Measurements from ENCODE around the gene SDK1.

The SDK1 gene

GRCh38 chr7:3950249-3950648, 649.2 kb downstream of the SDK1 start:
- no peak for DNase-seq (ENCODE audit: extremely low read depth, low read depth)
- H3K4me3 ChIP-seq (replicated peaks; ENCODE audit: low read depth, low read length), result no peak overlapping the region
- TF ChIP-seq CTCF (IDR thresholded peaks at IDR 0.05; ENCODE audit: low read depth, low read length, missing control alignments), result no peak

- H3K4me3 ChIP-seq (replicated peaks; ENCODE audit: low read depth, low read length), result no peak overlapping the region
- no peak for DNase-seq (ENCODE audit: extremely low read depth, low read depth)
- TF ChIP-seq CTCF (IDR thresholded peaks at IDR 0.05; ENCODE audit: low read depth, low read length, missing control alignments), result no peak
Observed at GRCh38 chr7:3951316-3952055, 650.4 kb downstream of the SDK1 start.

- no peak overlapping the region for H3K4me3 ChIP-seq (replicated peaks; ENCODE audit: low read depth, low read length)
- TF ChIP-seq CTCF (IDR thresholded peaks at IDR 0.05; ENCODE audit: low read depth, low read length, missing control alignments), result no peak
- no peak for DNase-seq (ENCODE audit: extremely low read depth, low read depth)
Observed at GRCh38 chr7:3953133-3953532, 652.1 kb downstream of the SDK1 start.

- no peak overlapping the region for H3K4me3 ChIP-seq (replicated peaks; ENCODE audit: low read depth, low read length)
- DNase-seq (ENCODE audit: extremely low read depth, low read depth), result no peak
- no peak for TF ChIP-seq CTCF (IDR thresholded peaks at IDR 0.05; ENCODE audit: low read depth, low read length, missing control alignments)
Observed at GRCh38 chr7:3953946-3954345, 652.9 kb downstream of the SDK1 start.

- no peak for DNase-seq (ENCODE audit: extremely low read depth, low read depth)
- no peak for TF ChIP-seq CTCF (IDR thresholded peaks at IDR 0.05; ENCODE audit: low read depth, low read length, missing control alignments)
Observed at GRCh38 chr7:3955026-3955425, 654.0 kb downstream of the SDK1 start.

GRCh38 chr7:3955751-3956696, 655.0 kb downstream of the SDK1 start:
- H3K4me3 ChIP-seq (replicated peaks; ENCODE audit: low read depth, low read length), result no peak overlapping the region
- no peak for DNase-seq (ENCODE audit: extremely low read depth, low read depth)
- TF ChIP-seq CTCF (IDR thresholded peaks at IDR 0.05; ENCODE audit: low read depth, low read length, missing control alignments), result no peak

More at GRCh38 chr7:3955026-3955425, 654.0 kb downstream of the SDK1 start:
- no peak overlapping the region for H3K4me3 ChIP-seq (replicated peaks; ENCODE audit: low read depth, low read length)
